ENCODE results near the gene FGF23.
A peak's percentile ranks its signal among the peaks of the same experiment; 100 is the strongest.

The FGF23 gene

DNA sequence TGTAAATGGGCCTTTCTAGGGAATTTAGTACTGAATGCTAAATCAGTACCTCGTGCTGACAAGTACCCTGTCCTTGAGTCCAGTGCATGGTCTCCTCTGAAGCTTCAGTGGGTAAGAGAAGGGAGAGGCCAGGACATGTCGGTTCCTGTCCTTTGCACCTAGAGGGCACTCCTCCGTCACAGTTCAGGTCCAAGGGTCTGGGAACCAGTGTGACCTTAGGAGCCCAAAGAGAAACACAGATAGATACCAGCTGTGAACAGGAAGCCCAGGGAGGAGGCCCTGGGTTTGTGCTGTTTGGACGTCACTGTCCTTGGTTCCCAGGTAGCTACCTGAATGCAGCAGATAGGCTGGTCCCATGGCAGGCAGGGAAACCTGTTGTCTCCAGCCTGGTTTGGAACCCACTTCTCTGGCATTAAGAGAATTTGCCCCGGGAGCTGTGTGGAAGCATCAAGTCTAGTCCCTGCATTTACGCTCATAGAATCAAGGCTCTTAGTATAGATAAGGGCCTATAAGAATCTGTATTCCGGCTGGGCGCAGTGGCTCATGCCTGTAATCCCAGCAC, 3.9 kb upstream of the FGF23 start:
- DNase-seq (ENCODE audit: low read depth), result no peak

DNA sequence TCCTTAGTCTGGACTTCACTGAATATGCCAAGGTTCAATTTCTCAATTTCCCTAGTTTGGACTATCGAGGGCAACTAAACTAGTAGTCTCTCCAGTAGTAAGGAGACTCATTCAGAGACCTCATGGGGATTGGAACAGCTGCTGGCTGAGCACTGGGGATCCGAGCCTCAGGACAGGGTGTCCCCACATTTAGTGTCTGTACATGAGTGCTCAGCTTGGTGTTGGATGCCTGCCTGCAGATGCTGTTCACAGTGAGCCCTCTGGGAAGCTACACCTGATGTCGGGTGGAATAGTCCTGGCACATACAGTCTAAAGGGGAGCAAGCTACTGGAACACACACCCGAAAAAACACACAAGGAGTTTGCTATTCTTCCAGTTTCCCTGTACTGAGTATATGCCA, 820 bp upstream of the FGF23 start:
- no peak for DNase-seq (ENCODE audit: low read depth)

DNA sequence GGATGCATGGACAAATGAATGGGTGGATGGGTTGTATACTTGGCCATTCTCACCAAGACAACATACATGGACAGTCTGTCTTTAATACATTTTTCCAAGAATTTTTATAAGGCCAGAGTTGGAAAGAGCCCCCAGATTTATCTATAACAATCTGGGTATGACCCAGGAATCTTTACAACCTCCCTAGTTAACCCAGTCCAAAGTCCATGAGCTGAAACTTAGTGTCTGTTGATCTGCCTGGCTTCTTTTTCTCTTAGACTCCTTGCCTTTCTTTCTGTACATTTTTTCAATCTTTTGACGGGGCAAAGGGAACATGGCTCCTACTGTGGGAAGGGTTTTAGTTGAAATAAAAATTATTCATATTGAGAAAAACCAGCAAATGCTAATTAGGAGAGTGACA, 740 bp downstream of the FGF23 start:
- no peak for DNase-seq (ENCODE audit: low read depth)

DNA sequence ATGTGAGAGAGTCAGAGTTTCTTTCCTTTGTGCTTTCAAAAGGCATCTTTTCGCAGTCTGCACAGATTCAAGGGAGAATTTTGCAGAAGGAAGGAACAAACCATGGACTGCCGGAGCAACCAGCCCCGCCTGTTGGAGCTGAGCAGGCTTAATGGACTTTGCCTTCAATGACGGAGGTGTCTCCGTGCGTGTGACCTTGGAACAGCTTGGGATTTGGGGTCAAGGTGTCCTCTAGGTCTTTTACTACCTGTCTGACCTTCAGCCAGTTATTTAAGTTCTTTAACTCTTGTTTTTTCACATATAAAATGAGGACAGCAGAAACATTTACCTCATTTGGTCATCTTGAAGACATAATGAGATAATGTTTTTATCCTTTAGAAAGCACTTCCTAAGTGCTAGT, 4.1 kb downstream of the FGF23 start:
- DNase-seq (ENCODE audit: low read depth), result no peak

DNA sequence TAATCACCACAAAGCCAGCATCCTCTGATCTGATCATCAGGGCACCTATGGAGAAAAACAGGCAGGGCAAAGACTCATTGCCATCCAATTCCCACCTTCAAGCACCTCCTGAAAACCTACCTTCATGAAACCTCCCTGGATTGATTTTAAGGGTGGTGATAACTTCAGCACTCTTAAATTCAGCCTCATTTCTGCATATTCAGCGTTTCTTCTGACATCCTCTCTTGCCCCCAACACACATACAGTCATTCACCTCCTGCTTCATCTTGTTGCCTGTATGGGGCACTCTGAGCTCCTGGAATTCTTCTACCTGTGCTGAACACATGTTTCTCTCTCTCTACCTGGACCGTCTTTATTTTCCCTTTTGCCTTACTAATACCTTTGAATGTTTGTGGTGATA, 6.9 kb downstream of the FGF23 start:
- no peak for DNase-seq (ENCODE audit: low read depth)

DNA sequence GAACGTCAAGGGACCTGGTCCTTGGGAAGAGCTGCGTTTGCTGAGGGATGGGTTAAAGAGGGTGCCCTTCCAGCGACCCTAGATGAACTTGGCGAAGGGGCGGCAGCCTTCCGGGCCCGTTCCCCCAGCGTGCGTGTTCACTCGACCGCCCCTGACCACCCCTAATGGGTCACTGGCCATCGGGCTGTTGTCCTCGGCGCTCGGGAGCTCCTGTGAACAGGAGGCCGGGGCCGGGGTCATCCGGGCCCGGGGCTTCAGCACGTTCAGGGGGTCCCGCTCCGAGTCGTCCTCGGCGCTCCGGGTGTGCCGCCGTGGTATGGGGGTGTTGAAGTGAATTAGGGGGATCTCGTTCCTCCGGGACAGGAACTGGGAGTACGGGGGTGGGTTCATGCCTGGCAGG, 9.2 kb downstream of the FGF23 start:
- no peak for DNase-seq (ENCODE audit: low read depth)

DNA sequence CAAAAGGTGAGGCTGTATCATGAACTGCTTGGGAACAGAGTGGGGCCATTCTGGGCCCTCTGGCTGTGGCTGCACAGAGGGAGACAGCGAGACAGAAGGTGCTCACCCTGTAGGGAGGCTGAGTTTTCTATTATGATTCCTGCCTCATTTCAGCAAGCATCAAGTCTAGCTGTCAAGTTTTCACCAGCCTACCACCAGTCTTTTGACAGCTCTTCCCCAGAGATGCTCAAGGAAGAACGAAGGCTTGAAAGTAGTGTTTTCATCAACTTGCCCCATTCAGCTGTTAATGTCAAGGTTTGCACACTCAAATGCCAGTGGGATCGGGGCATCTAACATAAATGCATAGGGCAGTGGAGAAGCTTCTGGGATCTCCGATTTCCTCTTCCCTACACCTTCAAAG, 10.0 kb downstream of the FGF23 start:
- DNase-seq (ENCODE audit: low read depth), result no peak

DNA sequence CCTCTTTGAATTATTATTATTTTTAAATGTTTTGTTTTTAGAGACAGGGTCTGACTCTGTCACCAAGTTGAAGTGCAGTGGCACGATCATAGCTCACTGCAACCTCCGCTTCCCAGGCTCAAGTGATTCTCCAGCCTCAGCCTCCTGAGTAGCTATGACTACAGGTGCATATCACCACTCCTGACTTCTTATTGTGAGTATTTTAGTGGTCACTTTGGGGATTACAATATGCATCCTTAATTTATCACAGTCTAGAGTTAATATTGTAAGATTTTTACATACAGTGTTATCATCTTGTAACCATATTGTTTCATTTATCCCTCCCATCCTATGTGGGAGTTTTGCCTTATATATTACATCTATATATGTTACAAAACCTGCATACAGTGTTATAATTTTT, 13.4 kb downstream of the FGF23 start:
- DNase-seq (ENCODE audit: low read depth), result no peak

DNA sequence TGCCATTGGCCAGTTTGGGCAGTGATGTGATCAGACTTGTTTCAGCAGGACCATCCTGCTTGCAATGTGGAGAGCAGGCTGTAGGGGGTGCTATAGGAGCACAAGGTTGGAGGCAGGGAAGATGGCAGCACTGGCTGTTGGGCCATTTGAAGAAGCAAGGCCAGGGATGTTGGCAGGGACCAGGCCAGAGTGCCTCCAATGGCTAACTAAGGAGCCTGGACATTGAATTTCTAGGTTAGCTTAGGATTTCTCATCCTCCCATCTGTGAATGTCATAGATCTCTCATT, 23.5 kb downstream of the FGF23 start:
- DNase-seq (ENCODE audit: low read depth), result peak; percentile 22

DNA sequence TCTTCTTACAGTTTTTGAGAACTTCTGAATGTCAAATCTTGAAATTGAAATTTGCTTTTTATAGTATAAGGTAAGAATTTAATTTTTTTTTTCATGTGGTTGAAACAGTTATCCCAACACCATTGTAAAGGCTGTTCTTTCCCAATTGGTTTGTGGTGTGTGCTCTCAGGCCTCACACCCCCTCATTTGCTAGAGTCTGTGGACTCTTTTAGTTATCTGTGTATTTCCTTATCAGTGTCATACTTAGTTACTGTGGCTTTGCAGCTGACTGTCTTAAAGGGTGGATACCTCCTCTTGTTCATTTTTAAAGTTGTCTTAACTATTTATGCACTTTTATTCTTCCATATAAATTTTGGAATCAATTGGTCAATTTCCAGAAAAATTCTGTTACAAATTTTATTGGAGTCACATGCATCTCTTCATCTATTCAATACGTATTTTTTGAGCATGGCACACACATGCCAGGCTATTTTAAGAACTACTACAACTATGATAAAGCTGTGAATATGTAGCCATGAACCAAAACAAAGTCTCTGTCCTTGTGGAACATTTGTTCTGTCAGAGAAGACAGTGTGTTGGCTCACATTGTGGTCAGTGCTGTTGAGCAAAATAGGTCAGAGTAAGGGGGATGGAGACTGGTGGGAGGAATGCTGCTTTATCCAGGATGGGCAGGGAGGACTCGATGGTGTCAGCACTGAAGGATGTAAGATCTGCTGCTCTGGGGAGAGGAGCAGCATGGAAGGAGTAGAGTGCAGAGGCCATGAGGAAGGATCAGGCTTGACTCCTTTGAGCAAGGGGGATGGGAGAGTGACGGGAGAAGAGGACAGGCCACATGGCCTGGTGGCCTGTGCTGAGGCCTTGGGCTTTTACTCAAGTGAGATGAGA, 24.1 kb downstream of the FGF23 start:
- no peak for DNase-seq (ENCODE audit: low read depth)

DNA sequence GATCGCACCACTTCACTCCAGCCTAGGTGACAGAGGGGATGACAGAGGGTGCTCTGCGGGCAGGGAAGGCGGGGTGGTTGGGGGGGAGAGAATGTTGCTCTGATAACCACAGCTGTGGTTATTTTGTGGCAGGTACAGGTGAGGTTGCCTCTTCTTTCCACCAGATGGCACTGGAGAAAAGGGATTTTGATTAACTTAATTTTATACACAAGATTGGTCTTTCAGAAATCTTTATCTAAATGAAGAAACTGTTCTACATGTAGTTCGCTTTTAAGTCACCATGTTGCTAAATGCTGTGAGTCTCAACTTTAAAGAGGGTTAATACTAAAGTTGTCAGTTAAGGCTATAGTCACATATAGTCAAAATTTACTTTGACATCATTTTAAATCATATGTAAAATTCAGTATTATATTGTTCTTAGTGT, 25.7 kb downstream of the FGF23 start:
- no peak for DNase-seq (ENCODE audit: low read depth)

DNA sequence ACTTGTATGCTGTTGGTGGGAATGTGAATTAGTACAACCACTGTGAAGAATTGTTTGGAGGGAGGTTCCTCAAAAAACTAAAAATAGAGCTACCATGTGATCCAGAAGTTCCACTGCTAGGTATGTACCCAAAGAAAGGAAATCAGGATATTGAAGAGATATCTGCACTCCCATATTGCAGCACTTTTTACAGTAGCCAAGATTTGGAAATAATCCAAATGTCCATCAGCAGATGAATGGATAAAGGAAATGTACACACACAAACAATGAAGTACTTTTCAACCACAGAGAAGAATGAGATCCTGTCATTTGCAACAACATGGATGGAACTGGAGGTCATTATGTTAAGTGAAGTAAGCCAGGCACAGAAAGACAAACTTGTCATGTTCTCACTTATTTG, 32.6 kb downstream of the FGF23 start:
- DNase-seq (ENCODE audit: low read depth), result no peak

DNA sequence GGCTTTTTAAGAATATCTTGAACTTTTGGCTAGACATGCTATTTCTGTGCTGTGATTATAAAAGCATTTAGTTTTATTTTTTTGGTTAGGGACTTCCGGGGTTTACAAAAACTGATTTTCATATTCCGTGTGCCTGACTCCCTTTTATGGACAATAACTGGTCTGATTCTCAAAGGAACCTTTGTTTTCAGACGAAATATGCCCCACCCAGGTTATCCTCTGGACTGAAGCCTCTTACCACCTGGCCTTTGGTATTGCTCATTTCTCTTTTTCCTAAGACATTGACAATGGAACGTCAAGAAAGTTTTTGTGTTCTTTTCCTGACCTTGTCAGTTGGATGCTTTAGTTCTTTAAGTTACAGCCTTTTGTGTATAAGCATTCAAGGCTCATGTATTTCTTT, 47.7 kb downstream of the FGF23 start:
- no peak for DNase-seq (ENCODE audit: low read depth)

DNA sequence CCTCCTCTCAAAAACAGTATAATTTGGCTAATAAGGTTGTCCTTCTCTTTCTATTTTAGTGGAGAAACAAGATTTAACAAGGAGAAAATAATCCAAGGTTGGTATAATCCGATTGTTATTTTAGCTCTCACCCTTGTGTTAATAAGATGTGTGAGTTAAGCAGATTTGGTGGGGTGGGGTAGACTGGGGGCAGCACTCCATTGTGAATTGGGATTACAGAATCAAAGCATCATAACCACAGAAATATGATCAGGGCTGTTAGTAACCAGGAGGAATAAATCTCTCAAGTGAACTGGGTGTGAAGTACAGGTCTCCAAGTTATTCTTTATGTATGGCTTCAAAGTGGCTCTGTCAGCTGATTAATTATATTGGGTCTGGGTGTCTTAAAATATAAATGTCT, 48.3 kb downstream of the FGF23 start:
- no peak for DNase-seq (ENCODE audit: low read depth)

DNA sequence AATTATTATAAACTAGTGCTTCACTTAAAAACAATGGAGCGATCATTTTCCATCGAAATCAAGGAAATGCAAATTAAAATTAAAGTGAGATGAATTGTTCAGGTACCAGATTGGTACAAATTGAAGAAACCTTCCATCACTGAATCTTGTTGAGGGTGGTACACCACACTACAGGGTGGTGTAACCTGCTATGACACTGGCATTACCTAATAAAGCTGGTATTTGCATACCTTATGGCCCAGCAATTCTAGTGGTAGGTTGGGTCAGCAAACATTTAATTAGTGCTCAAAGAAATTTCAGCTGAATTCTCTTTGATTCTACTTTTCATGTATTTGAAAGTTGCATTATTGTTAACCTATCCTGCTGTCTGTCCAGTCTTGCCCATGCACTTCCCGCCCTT, 49.3 kb downstream of the FGF23 start:
- no peak for DNase-seq (ENCODE audit: low read depth)

DNA sequence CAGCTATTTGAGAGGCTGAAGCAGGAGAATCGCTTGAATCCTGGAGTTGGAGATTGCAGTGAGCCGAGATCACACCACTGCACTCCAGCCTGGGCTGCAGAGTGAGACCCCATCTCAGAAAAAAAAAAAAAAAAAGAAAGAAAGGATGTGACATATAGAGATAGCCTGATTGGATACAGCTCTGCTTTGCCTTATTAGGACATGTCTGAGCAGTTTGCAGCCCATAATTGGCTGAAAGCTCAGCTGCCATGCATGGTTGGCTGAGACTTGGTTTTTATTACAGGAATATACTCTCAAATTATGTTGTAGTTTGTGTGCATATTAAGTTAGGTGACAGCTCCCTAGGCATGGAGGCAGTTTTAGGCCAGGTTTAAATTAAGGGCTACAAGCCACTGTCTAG, 52.2 kb downstream of the FGF23 start:
- no peak for DNase-seq (ENCODE audit: low read depth)

DNA sequence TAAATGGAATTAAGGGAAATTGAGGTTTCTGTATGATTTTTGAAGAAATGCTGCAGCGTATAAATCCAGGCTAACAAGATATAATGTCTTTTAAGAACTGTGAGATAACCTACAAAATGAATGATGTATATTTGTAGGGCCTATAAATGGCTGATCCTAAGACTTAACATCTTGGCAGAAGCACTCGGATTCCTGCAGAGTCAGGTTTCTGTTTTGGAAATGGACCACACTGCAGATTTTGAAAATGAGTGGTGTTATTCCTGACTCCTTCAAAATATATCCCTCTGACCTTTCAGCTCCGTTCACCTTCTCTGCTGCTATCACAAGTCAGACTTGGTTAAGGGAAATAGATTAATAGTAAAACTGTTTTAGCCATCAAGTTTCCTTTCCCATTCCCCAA, 53.5 kb downstream of the FGF23 start:
- DNase-seq (ENCODE audit: low read depth), result no peak

DNA sequence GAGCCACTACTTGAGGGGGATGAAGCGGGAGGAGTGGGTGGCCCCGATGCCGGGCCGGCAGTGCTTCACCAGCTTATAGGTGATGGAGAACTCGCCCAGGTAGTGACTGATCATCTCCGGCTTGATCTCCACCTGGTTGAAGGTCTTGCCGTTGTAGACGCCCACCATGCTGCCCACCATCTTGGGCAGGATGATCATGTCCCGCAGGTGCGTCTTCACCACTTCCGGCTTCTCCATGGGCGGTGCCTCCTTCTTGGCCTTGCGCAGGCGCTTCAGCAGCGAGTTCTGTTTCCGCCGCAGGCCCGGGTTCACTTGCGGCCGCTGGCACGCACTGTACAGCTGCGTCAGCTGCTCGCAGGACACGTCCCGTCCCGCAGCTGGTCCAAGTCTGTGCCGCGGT, 55.1 kb downstream of the FGF23 start:
- no peak for DNase-seq (ENCODE audit: low read depth)

DNA sequence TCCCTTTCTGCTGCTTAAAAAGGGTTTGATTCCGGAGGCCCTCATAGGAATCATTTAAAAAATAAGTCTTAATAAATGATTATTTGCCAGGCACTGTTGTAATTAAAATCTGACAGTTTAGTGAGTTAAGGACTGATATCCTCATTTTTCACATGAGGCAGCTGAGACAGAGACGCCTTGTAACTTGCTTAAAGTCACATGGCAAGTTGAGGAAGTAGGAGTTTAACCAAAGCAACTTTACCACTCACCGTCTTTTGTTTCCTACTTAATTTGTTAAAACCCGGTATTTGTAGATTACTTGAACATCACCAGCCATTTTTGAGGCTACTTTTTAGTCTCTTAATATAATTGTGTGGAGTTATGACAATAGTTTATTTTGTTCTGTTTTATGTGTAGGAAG, 56.1 kb downstream of the FGF23 start:
- no peak for DNase-seq (ENCODE audit: low read depth)

DNA sequence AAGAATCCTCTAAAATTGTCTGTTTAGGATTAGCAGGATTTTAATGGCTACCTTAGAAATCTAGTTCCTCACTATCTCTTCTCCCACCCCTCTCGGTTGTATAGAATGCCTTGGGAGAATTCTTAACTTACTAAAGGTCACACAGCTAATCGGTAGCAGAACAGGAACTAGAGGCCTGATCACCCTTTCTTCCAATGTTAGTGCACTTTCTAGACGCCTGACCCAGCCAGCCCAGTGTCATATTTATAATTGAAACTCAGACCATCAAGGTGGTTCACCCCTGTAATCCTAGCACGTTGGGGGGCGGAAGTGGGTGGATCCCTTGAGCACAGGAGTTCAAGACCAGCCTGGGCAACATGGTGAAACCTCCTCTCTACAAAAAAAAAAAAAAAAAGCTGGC, 56.8 kb downstream of the FGF23 start:
- DNase-seq (ENCODE audit: low read depth), result no peak

DNA sequence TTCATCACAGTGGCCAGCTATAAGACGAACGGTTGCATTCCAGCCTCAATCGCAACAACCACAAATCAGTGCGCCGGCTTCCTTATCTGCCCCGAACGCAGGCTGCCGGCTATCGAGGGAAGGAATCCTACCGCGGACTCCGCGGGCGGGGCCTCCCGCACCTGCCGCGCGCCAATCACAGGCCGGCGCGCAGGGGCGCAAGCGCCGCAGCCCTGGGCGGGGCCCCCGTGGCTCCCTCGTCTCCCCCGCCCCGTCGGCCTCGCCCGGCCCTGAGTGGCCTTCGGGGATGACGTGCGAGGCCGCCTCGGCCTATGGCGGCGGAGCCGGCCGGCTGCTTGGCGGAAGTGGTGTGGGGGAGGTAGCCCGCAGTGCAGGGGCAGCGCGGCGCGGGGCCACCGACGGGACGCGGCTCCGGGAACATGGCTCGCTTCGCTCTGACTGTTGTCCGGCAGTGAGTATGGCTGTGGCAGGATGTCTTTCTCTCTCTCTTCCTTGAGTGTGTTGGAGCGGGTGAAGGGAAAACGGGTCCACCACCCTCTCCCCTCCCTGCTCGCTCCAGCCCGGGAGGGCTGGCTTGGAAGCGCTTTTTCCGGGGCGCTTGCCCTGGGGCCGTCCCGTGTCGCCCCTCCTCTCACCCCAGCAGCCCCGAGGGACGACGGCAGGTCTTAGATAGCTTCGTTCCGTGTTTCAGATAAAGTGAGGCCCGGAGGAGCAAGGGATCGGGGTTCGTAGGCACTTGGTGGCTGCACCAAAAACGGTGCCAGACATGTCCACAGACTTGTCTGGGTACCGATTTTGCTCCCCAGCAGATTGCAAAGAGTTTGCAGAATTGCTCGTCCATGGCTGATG, 58.4 kb downstream of the FGF23 start, which contains the start of gene TIGAR:
TSS of gene TIGAR (plus strand) at position 361 of the 849 bp plus-strand sequence. CDS start at position 420, 59 bp downstream.
- DNase-seq (ENCODE audit: low read depth), result peak; percentile 88

DNA sequence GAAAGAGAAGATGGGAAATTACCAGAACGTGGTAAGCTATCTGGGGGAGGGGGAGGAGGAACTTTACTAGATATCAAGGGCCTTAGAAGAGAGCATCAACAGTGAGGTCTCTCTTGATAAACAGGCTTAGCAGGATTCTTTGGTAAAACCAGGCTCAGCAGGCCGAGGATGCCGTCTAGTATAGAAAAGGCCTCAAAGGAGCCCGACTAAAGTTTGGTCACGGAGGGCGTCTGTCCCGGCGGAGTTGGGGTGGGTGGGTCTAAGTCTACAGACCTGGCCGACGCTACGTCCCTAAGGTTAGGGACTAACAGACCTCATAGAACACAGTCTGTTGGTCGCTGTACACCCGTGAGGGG, 59.0 kb downstream of the FGF23 start:
- DNase-seq (ENCODE audit: low read depth), result no peak
